Esophagus squamous epithelium (tissue), 5 donors: ENCODE results near the gene GMPS. TPM values are rescaled to one million over a fixed set of nuclear protein-coding genes. Genes with fewer than 3 reads are reported as not detected.
A peak's percentile ranks its signal among the peaks of the same experiment; 100 is the strongest.

ENCODE experiments used
- DNase-seq: peaks from one replicate; lab custom pipeline; 2025; lab: John Stamatoyannopoulos, UW
- H3K27ac ChIP-seq, 4 donors: fragments of 200-600 bp; sonication (generic); one replicate each; pipeline ENCODE4 v1.5.1; 2016 to 2019; ENCODE audit warnings: mild to moderate bottlenecking in 1 of 4
- H3K27me3 ChIP-seq, 4 donors: fragments of 200-600 bp; sonication (generic); 1 replicate in 3 of 4; 2 replicates in 1 of 4; pipeline versions ENCODE4 v1.5.1 to v1.6.0; 2017 to 2021; ENCODE audit warnings: antibody characterized with exemption in 1 of 4
- H3K36me3 ChIP-seq, 3 donors: fragments of 200-600 bp; sonication (generic); one replicate each; pipeline ENCODE4 v1.5.1; 2016 to 2019
- H3K4me1 ChIP-seq, 3 donors: fragments of 200-600 bp; sonication (generic); one replicate each; pipeline ENCODE4 v1.5.1; 2017 to 2019
- H3K4me3 ChIP-seq, 4 donors: fragments of 200-600 bp; sonication (generic); 1 replicate in 3 of 4; 2 replicates in 1 of 4; pipeline ENCODE4 v1.5.1; 2016 to 2019; ENCODE audit warnings: mild to moderate bottlenecking in 2 of 4, moderate library complexity in 1 of 4
- H3K9me3 ChIP-seq, 3 donors: fragments of 200-600 bp; sonication (generic); one replicate each; pipeline ENCODE4 v1.5.1; 2016 to 2019
- POLR2A ChIP-seq, 4 donors: fragments of 450-650 bp; IDR thresholded peaks; one replicate each; pipeline ENCODE4 v1.6.1; 2017; ENCODE audit warnings: antibody characterized with exemption in 4 of 4, mild to moderate bottlenecking in 4 of 4, moderate library complexity in 3 of 4
- WGBS, 2 donors: methylation state at CpG; one replicate each; pipeline ENCODE4 v1.1.5; 2018; 5-methylcytosine and 5-hydroxymethylcytosine counted together
- intact Hi-C: fragments of 100-400 bp; cut with DNase I; formaldehyde crosslinking; loops from one replicate; pipeline ENCODE4 v1.15.0; 2022
- total RNA-seq, 4 donors: library from RNA; depleted of rRNA; stranded (reverse); fragments of >200 nt; gene quantifications; one replicate each; pipeline ENCODE4 v1.1.0, GENCODE V29; 2016
- TF ChIP-seq, protein P1 (sequence below), 6 experiments: fragments of 450-650 bp in 4 of 6; fragments of 200-600 bp in 2 of 6; sonication (generic) in 2 of 6; IDR thresholded peaks; one replicate each; pipeline ENCODE4 v1.5.1; 2016 to 2019; ENCODE audit warnings: antibody characterized with exemption in 6 of 6, mild to moderate bottlenecking in 4 of 6, moderate library complexity in 4 of 6
- donor health status: DM: yes; HTN: yes; CAD: no.

Gene GMPS
- total RNA-seq, 4 donors from 2014 or later, result 14.3 to 47.9 (median 36.8) TPM

DNA sequence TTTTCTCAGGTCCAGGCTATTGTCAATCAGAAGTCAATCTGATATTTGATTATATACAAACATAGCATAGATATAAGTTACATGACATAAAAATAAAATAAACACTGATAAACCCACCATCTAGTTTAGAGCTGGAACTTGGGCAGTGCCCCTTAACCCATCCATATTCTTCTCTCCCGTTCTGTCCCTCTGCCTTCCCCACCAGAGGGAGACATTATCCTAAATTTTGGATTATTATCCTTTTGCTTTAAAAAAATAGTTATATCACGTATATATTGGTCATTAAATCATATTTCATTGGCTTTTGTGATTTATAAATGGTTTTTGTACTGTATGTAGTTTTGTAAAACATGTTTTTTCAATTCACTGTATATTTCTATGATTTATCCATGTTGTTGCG is 107.9 kb downstream of the GMPS start:
- H3K4me3 ChIP-seq, result no peak overlapping the region
- no peaks in the 10 kb centered on the region for H3K4me1 ChIP-seq
- H3K27ac ChIP-seq, result no peak overlapping the region
- H3K9me3 ChIP-seq, result no peaks in the 10 kb centered on the region
- H3K36me3 ChIP-seq, result no peaks in the 10 kb centered on the region
- no peaks in the 10 kb centered on the region for H3K27me3 ChIP-seq
- TF ChIP-seq POLR2A (IDR thresholded peaks at IDR 0.05), result no peak
- TF ChIP-seq, protein P1, sequence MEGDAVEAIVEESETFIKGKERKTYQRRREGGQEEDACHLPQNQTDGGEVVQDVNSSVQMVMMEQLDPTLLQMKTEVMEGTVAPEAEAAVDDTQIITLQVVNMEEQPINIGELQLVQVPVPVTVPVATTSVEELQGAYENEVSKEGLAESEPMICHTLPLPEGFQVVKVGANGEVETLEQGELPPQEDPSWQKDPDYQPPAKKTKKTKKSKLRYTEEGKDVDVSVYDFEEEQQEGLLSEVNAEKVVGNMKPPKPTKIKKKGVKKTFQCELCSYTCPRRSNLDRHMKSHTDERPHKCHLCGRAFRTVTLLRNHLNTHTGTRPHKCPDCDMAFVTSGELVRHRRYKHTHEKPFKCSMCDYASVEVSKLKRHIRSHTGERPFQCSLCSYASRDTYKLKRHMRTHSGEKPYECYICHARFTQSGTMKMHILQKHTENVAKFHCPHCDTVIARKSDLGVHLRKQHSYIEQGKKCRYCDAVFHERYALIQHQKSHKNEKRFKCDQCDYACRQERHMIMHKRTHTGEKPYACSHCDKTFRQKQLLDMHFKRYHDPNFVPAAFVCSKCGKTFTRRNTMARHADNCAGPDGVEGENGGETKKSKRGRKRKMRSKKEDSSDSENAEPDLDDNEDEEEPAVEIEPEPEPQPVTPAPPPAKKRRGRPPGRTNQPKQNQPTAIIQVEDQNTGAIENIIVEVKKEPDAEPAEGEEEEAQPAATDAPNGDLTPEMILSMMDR (IDR thresholded peaks at IDR 0.05), result peak in 1 of 6 experiments; percentile 19
- WGBS, 2 donors, result 78 to 81% methylated on average over 3 of the region's 3 CpGs
- DNase-seq, result no peak
- intact Hi-C loops, result no loop called here

DNA sequence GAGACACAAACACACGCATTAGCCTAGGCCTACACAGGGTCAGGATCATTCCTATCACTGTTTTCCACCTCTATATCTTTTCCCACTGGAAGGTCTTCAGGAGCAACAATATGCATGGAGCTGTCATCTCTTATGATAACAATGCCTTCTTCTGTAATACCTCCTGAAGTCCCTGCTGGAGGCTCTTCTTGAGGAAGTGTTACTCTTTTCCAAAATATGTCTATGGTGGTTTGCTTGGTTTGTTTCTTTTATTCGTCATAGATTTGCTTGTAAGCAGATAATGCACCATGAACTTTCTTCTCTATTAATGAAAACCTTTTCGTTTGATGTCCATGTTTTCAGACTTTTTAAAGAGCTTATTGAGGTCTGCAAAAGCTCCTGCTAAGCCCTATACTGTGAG is 109.3 kb downstream of the GMPS start:
- no peak for DNase-seq
- WGBS, 2 donors, result 79 to 86% methylated on average over 3 of the region's 3 CpGs
- no peaks in the 10 kb centered on the region for H3K9me3 ChIP-seq
- no peaks in the 10 kb centered on the region for H3K4me1 ChIP-seq
- TF ChIP-seq POLR2A (IDR thresholded peaks at IDR 0.05), result no peak
- TF ChIP-seq, protein P1 (IDR thresholded peaks at IDR 0.05), result no peak
- intact Hi-C loops, result no loop called here
- no peaks in the 10 kb centered on the region for H3K27me3 ChIP-seq
- no peak overlapping the region for H3K4me3 ChIP-seq
- H3K36me3 ChIP-seq, result no peaks in the 10 kb centered on the region
- H3K27ac ChIP-seq, result no peak overlapping the region

DNA sequence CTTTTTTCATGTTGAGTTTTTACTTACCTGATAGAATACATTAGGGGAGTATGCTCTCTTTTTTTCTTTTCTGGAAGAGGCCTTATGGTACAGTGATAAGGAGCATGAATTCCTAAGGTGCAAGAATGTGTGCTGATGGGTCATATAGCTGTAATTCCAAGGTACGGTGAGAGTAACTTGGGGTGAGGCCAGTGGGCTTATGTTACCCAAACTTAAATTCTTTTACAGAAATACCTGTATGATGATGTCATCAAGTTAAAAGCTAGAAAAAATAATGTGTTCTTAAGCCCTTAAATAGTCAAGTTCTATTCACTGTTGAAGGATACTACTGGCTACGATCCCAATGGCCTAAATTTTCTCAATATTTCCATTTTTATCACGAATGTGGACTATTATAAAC is 111.2 kb downstream of the GMPS start:
- Histone ChIP-seq H3K4me1 (no peaks in the 10 kb centered on the region), H3K36me3 (no peaks in the 10 kb centered on the region), H3K4me3 (no peak overlapping the region), H3K27ac (no peak overlapping the region), H3K27me3 (no peaks in the 10 kb centered on the region), H3K9me3 (no peaks in the 10 kb centered on the region)
- TF ChIP-seq, protein P1 (IDR thresholded peaks at IDR 0.05), result no peak
- no peak for TF ChIP-seq POLR2A (IDR thresholded peaks at IDR 0.05)
- DNase-seq, result no peak
- intact Hi-C loops, result no loop called here
- 47 to 62% methylated on average over 3 of the region's 3 CpGs for WGBS, 2 donors

DNA sequence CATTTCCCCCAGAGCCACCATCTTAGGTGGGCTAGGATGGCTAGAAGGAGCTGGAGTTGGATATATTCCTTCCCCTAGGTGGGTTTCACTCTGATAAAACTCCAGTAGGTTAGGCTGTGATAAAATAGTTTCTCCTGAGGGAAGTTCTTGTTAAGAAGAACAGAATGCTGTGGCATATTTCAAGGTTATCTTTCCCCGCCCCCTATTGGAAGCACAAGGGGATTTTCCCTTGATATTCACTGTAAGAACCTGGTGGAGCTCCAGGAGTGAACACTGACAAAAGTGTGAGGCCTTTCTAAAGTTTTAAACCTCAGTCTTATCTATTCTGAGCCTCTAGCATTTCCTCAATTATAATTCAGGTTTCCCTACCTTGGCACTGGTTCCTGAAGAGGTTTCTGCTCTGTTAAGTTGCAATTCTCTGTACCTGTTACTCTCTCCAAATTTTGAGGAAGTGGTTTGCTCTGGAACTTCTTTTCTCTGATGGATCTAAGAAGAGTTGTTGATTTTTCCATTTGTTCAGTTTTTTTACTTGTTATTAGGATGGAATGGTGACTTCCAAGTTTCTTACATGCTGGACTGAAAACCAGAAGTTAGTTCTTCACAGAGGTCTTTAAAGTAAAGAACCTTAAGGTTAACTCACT is 113.5 kb downstream of the GMPS start:
- 93 to 100% methylated on average over 1 of the region's 1 CpG for WGBS, 2 donors
- Histone ChIP-seq H3K27me3 (no peaks in the 10 kb centered on the region), H3K27ac (no peak overlapping the region), H3K36me3 (no peaks in the 10 kb centered on the region), H3K4me1 (no peaks in the 10 kb centered on the region), H3K4me3 (no peak overlapping the region), H3K9me3 (no peaks in the 10 kb centered on the region)
- DNase-seq, result no peak
- TF ChIP-seq, protein P1 (IDR thresholded peaks at IDR 0.05), result no peak
- intact Hi-C loops, result no loop called here

DNA sequence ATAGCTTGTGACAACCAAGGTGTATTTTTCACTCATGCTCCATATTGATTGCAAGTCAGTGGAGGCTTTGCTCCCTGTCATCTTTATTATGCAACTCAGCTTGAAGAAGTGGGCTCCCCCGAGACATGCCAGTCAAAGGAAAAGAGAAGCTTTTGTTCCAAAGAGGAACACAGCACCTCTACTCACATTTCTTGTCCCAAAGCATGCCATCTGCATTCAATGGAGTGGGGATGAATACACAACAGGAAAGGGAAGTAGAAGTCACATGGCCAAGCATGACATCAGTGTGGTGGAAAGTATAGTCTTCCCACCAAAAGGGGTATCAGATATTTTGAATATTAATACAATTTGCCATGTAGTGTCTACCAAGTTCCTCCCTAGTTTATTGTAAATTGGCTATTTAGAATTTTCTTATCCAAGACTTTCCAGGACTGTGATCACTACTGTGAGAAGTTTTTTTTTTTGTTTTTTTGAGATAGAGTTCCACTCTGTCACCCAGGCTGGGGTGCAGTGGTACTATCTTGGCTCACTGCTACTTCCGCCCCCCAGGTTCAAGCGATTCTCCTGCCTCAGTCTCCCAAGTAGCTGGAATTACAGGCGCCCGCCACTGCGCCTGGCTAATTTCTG is 114.5 kb downstream of the GMPS start:
- TF ChIP-seq POLR2A (IDR thresholded peaks at IDR 0.05), result no peak
- TF ChIP-seq, protein P1 (IDR thresholded peaks at IDR 0.05), result no peak
- Histone ChIP-seq H3K27me3 (no peaks in the 10 kb centered on the region), H3K9me3 (no peaks in the 10 kb centered on the region), H3K4me3 (no peak overlapping the region), H3K36me3 (no peaks in the 10 kb centered on the region), H3K4me1 (no peaks in the 10 kb centered on the region), H3K27ac (no peak overlapping the region)
- intact Hi-C loops, result no loop called here
- 84 to 92% methylated on average over 4 to 6 of the region's 6 CpGs for WGBS, 2 donors
- DNase-seq, result no peak
